Stimulated activated CD4-positive, alpha-beta T cell treated with anti-CD3 and anti-CD28 coated beads, Interleukin-1b, Interleukin-23, amount 100 ng/mL, for 48 hours (primary cell): ENCODE measurements around the gene CRYZL1.
A peak's percentile ranks its signal among the peaks of the same experiment; 100 is the strongest.

Source experiments
- DNase-seq: peaks from one replicate; pipeline ENCODE4 v3.0.0-alpha.2; 2020

The CRYZL1 gene

DNA sequence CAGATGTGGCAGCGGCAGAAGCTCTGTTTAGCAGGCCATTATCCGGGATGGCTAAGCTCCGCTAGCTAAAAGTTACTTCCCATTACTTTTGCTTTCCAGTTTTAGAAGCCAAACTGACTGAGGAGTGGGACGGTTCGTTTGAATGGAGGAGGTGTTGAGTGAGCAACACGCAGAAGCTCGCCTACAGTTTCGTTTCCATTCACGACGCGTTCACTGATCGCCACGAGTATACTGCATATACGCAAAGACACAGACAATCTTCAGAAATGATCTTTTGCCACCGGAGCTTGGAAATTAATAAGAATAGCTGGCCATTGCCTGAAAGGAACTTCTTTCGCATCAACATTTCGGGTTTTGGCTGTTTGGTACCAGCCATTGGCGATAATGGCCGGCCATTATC, 84.1 kb downstream of the CRYZL1 start:
- DNase-seq = no peak

DNA sequence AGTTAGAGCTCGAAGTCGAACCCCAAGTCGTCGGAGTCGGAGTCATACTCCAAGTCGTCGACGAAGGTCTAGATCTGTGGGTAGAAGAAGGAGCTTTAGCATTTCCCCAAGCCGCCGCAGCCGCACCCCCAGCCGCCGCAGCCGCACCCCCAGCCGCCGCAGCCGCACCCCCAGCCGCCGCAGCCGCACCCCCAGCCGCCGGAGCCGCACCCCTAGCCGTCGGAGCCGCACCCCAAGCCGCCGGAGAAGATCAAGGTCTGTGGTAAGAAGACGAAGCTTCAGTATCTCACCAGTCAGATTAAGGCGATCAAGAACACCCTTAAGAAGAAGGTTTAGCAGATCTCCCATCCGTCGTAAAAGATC, 86.6 kb downstream of the CRYZL1 start:
- no peak for DNase-seq

DNA sequence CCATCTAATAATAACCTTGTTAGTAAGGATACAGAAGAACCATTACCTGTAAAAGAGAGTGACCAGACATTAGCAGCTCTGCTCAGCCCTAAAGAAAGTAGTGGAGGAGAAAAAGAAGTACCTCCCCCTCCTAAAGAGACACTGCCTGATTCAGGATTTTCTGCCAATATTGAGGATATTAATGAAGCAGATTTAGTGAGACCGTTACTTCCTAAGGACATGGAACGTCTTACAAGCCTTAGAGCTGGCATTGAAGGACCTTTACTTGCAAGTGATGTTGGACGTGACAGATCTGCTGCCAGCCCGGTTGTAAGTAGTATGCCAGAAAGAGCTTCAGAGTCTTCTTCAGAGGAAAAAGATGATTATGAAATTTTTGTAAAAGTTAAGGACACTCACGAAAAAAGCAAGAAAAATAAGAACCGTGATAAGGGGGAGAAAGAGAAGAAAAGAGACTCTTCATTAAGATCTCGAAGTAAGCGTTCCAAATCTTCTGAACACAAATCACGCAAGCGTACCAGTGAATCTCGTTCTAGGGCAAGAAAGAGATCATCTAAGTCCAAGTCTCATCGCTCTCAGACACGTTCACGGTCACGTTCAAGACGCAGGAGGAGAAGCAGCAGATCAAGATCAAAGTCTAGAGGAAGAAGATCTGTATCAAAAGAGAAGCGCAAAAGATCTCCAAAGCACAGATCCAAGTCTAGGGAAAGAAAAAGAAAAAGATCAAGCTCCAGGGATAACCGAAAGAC, 87.1 kb downstream of the CRYZL1 start:
- DNase-seq = no peak

DNA sequence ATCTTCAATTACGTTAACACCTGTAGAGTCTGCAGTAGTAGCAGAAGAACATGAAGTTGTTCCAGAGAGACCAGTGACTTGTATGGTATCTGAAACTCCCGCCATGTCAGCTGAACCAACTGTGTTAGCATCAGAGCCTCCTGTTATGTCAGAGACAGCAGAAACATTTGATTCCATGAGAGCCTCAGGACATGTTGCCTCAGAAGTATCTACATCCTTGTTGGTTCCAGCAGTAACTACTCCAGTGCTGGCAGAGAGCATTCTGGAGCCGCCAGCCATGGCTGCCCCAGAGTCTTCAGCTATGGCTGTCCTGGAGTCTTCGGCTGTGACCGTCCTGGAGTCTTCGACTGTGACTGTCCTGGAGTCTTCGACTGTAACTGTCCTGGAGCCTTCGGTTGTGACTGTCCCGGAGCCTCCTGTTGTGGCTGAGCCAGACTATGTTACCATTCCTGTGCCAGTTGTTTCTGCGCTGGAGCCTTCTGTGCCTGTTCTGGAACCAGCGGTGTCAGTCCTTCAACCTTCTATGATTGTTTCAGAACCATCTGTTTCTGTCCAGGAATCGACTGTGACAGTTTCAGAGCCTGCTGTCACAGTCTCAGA, 88.4 kb downstream of the CRYZL1 start:
- no peak for DNase-seq

DNA sequence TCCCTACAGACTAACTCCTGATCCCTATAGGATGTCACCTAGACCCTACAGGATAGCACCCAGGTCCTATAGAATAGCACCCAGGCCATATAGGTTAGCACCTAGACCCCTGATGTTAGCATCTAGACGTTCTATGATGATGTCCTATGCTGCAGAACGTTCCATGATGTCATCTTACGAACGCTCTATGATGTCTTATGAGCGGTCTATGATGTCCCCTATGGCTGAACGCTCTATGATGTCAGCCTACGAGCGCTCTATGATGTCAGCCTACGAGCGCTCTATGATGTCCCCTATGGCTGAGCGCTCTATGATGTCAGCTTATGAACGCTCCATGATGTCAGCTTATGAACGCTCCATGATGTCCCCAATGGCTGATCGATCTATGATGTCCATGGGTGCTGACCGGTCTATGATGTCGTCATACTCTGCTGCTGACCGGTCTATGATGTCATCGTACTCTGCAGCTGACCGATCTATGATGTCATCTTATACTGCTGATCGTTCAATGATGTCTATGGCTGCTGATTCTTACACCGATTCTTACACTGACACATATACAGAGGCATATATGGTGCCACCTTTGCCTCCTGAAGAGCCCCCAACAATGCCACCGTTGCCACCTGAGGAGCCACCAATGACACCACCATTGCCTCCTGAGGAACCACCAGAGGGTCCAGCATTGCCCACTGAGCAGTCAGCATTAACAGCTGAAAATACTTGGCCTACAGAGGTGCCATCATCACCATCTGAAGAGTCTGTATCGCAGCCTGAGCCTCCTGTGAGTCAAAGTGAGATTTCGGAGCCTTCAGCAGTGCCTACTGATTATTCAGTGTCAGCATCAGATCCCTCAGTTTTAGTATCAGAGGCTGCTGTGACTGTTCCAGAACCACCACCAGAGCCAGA, 89.2 kb downstream of the CRYZL1 start:
- DNase-seq = no peak

DNA sequence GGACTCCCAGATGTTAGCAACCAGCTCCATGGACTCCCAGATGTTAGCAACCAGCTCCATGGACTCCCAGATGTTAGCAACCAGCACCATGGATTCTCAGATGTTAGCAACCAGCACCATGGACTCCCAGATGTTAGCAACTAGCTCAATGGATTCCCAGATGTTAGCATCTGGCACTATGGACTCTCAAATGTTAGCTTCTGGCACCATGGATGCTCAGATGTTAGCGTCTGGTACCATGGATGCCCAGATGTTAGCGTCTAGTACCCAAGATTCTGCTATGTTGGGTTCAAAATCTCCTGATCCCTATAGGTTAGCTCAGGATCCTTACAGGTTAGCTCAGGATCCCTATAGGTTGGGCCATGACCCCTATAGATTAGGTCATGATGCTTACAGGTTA, 89.9 kb downstream of the CRYZL1 start:
- DNase-seq = no peak

DNA sequence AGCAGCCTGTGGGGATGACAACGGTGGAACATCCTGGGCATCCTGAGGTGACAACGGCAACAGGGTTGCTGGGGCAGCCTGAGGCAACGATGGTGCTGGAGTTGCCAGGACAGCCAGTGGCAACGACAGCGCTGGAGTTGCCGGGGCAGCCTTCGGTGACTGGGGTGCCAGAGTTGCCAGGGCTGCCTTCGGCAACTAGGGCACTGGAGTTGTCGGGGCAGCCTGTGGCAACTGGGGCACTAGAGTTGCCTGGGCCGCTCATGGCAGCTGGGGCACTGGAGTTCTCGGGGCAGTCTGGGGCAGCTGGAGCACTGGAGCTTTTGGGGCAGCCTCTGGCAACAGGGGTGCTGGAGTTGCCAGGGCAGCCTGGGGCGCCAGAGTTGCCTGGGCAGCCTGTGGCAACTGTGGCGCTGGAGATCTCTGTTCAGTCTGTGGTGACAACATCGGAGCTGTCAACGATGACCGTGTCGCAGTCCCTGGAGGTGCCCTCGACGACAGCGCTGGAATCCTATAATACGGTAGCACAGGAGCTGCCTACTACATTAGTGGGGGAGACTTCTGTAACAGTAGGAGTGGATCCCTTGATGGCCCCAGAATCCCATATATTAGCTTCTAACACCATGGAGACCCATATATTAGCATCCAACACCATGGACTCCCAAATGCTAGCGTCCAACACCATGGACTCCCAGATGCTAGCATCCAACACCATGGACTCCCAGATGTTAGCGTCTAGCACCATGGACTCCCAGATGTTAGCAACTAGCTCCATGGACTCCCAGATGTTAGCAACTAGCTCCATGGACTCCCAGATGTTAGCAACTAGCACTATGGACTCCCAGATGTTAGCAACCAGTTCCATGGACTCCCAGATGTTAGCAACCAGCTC, 90.5 kb downstream of the CRYZL1 start:
- no peak for DNase-seq

DNA sequence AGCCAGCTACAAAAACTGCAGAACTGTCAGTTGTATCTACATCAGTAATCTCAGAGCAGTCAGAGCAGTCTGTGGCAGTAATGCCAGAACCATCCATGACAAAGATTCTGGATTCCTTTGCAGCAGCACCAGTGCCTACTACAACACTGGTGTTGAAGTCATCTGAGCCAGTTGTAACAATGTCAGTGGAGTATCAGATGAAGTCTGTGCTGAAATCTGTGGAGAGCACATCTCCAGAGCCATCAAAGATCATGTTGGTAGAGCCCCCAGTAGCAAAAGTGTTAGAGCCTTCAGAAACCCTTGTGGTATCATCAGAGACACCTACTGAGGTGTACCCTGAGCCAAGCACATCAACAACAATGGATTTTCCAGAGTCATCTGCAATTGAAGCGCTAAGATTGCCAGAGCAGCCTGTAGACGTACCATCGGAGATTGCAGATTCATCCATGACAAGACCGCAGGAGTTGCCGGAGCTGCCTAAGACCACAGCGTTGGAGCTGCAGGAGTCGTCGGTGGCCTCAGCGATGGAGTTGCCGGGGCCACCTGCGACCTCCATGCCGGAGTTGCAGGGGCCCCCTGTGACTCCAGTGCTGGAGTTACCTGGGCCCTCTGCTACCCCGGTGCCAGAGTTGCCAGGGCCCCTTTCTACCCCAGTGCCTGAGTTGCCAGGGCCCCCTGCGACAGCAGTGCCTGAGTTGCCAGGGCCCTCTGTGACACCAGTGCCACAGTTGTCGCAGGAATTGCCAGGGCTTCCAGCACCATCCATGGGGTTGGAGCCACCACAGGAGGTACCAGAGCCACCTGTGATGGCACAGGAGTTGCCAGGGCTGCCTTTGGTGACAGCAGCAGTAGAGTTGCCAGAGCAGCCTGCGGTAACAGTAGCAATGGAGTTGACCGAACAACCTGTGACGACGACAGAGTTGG, 91.4 kb downstream of the CRYZL1 start:
- DNase-seq = no peak

DNA sequence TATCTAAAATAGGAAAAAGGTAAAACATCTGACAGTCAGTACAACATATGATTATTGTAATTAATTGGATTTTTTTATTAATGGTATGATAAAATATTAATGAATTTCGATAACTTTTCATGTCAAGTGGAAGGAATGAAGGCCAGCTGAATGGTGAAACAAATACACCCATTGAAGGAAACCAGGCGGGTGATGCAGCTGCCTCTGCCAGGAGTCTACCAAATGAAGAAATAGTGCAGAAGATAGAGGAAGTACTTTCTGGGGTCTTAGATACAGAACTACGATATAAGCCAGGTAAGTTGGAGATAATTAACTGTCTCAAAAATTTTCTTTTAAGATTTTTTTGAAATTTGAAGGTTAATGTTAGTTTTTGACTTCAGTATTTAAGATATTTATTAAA, 95.5 kb downstream of the CRYZL1 start:
- DNase-seq = no peak

DNA sequence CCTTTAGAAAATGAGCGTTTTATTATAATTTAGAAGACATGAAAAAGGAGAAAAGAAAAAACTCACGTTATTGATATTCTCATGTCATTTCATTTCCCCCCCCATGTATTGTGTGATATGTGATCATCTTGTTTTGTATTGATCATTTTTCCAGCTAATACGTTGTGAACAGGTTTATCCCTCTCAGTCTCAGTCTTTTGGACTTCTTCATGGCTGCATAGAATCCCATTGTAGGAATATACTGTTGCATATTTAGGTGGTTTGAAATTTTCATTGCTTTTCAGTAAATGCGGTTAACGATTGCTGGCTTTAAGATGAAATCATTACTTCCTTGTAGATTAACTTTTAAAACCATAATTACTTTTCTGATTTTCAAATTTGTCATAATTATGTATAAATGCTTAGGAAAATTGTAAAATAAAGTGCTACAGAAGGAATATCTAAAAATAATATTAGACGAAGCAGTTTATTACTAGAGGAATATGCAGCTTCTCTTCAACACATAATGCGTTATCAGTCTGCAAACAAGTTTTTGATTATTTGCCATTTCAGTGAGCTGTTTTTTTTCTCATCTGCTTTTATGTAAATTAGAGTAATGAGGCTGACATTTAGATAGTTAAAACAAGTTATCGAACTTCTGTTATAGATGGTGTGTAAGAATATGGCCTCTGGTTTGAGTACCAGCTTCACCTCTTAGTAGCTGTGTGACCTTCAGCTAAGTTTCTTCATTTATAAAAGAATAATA, 96.9 kb downstream of the CRYZL1 start:
- no peak for DNase-seq

DNA sequence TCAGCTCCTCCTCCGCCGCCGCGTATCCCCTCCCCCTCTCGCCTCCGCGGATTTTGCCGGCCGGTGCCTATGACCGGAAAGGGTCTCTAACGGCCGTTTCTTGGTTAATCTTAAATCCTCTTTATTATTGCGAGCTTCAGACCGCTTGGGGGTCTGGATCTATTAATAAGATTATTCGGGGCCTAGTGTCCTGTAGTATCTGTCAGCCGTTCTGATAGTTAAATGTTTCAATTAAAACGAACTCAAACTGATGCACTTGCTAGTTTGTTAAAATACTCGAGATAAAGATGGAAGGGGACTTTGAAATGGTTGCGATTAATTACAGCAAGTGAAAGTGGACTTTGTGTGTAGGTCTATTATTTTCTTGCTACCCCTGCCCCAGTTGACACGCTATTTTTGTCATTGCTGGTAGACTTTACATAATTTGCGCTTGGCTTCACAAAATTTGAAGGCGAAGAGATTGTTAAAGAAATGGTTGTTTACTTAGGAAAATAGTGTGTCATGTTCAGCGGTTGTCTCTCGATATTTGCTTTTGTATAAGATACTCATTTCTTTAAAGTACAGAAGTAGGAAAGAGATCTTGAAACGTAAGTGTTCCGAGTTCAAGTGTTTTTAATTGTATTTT, 97.9 kb downstream of the CRYZL1 start:
- peak; percentile 80 for DNase-seq

DNA sequence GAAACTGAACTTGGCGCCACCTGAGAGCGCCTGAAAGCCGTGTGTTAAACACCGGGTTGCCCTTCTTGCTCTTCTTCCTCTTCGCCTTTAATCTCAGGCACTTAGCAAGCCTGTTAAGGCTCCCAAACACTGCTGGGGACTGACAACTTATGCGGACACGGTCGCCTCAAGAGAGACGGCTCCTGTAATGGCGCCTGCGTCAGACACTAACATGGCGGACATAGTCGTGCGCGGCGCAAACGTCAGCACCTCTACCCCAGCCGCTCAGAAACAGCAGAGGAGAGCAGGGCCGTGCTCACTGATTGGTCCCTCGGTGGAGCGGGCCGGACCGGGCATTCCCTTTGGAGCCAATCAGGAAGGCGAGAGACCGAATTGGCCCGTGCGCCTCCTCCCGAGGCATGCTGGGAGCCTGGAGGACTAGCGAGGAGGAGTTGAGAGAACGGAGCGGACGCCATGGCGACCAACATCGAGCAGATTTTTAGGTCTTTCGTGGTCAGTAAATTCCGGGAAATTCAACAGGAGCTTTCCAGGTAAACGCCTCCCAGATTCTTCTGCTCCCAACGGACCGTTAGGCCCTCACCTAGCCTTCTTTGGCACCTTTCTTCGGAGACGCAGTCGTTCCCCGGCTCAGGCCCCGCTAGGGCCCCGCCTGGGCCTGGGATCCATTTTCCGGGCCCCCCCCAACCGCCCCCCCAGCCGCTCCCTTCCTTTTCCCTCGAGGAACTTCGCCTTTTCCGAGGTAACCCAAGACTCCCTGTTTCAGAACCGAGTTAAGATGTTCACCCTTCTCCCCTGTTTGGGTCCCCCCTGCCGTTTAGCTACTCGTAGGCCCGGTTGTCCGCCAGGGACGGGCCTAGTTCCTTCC, 98.7 kb downstream of the CRYZL1 start, which contains the start of gene SON:
Gene SON, plus strand, starts transcription at position 399 of the 865 bp plus-strand sequence. Its CDS starts 55 bp downstream, at position 454.
- peak; percentile 99 for DNase-seq

DNA sequence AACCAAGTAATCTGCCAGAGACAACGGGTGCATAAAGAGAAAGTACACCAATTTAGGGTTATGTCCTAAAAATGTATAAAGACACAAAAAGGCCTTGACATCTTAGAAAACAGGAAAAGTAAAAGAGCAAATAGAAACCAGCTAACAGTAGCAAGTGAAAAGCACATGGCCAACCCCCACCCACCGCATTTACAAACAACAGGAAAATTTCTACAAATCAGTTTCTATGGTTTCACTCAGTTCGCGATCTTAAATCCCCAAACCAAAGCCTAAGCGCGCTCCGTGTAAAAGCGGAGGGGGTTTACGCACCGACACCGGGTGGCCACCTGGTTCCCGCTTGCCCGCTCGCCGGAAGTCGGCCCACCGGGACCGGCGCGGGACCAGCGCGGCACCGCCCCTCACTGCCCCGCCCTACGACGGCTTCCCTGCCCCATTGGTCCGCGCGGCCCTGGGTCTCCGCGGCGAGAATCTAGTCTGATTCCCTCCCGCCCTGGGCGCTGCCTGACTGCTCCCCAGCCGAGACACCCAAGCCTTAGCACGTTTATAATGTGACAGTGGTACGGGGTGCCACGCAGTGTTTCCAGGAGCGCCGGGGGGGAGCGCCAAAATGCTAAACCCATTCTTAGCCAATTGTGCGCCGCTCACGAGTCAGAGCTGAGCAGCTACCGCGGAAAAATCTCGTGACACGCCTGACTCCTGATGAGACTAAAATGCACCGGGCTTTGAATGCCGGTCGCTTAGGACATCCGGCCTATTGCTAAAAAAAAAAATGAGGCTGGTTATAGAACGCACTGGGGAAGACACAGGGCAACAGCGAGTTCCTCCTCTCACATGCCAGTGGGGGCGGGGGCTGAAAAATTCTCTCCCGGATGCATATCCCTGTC, 99.5 kb downstream of the CRYZL1 start, which contains the start of gene GART:
Gene GART, minus strand, starts transcription at position 362 of the 884 bp plus-strand sequence. CDS start 2,802 bp downstream, outside the sequence.
- DNase-seq = peak; percentile 84

DNA sequence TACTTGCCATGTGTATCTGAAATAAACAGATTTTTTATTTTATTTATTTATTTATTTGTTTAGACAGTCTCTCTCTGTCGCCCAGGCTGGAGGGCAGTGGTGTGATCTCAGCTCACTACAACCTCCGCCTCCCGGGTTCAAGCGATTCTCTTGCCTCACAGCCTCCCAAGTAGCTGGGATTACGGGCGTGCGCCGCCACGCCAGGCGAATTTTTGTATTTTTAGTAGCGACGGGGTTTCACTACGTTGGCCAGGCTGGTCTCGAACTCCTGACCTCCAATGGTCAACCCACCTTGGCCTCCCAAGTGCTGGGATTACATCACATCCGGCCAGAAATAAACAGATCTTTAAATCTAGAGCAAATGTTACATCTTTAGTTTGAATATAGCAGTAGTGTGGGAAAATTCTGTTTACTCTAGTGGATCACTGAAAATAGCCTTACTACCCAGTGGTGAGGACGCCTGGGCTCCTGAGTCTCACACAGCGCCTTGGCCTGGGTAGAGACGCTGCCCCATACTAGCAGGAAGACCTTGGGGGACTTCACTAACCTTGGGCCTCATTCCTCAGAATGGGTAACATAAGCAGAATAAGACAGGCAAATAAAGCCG, 100.3 kb downstream of the CRYZL1 start:
- no peak for DNase-seq

DNA sequence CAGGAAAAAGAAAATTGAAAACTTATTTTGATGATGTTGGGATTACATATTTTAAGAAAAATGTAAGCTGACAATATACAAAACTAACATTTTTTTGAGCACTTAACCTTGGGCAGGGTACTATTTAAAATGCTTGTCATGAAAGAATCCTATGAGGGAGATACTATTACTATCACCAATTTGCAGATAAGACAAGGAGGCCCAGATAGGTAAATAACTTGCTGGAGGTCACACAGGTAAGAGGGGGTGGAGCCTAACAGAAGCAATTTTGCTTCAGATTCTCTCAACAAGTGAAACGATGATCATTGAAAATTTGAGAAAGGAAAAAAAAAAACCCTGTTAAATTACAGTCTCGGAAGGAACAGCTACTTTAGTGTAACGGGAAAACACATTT, 100.8 kb downstream of the CRYZL1 start:
- DNase-seq = no peak

DNA sequence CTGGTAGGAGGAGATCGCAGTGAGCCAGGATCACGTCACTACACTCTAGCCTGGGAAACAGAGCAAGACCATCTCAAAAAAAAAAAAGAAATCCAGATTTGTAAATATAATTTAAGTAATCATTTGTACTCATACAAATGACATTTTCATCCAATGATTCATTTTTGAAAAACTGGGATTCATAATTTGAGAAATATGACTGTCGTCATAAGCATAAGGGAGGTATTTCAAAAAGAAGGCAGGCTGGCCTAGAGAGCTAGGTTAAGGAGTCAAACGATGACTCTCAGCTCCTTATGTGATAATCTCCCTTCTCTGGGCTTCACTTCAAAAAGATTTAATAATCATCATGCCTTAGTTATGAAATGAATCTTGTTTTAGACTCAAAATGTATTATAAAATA, 101.9 kb downstream of the CRYZL1 start:
- no peak for DNase-seq
